HFF-Myc (cell line): Measurements from ENCODE around the gene ANKS1B.

Experiments
- DNase-seq: peaks from one replicate; pipeline ENCODE4 v3.0.0-alpha.2; 2011; ENCODE audit warnings: low read depth; ENCODE audit errors: extremely low read depth
- H3K4me3 ChIP-seq: replicated peaks from 2 replicates; pipeline ENCODE4 v1.5.1; 2011; ENCODE audit warnings: low read depth, mild to moderate bottlenecking, control low read depth, low read length
- TF ChIP-seq, protein P1 (sequence below): IDR thresholded peaks from 2 replicates; pipeline ENCODE4 v1.5.1; 2012; ENCODE audit warnings: mild to moderate bottlenecking, low read depth, low read length, control low read depth; ENCODE audit errors: missing control alignments

The ANKS1B gene

DNA sequence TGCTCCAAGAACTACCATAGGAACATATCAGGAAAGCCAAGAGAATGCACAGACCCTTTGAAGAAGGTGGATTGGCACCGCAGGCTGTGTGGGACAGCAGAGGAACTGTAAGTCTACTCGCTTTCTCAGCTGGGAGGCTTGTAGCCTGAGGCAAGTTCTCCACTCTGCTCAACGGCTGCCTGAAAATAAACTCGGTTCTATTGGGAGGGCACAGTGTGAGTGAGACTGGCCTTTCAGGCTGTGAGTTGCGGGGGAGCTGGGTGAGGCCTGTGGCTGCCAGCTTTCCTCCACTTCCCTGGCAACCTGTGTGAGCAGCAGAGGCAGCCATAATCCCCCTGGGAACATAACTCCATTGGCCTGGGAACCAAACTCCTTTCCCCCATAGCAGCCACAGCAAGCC, 132.1 kb downstream of the ANKS1B start:
- TF ChIP-seq, protein P1, sequence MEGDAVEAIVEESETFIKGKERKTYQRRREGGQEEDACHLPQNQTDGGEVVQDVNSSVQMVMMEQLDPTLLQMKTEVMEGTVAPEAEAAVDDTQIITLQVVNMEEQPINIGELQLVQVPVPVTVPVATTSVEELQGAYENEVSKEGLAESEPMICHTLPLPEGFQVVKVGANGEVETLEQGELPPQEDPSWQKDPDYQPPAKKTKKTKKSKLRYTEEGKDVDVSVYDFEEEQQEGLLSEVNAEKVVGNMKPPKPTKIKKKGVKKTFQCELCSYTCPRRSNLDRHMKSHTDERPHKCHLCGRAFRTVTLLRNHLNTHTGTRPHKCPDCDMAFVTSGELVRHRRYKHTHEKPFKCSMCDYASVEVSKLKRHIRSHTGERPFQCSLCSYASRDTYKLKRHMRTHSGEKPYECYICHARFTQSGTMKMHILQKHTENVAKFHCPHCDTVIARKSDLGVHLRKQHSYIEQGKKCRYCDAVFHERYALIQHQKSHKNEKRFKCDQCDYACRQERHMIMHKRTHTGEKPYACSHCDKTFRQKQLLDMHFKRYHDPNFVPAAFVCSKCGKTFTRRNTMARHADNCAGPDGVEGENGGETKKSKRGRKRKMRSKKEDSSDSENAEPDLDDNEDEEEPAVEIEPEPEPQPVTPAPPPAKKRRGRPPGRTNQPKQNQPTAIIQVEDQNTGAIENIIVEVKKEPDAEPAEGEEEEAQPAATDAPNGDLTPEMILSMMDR, result no peak
- H3K4me3 ChIP-seq, result no peak overlapping the region
- no peak for DNase-seq

- TF ChIP-seq, protein P1, result no peak
- no peak for DNase-seq
- no peak overlapping the region for H3K4me3 ChIP-seq
These were observed 136.8 kb downstream of the ANKS1B start for GRCh38 chr12:99847936-99848335.

DNA sequence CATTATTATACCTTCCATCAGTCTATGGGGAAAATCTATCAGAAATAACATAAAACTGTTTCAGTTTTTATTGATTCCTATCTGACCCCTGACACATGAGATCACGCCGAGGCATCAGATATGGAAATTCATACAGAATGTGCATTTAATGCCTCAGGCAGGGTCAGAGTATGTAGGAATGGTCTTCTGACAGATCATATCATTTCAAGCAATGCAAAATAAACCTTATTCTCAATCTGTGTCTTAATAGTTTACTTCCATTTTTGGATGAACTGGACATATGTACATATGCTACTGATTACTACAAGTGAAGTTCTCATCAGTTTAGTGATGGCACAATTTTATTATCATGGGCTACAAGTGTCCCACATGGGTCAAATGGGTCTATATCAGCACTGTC, 150.0 kb downstream of the ANKS1B start:
- TF ChIP-seq, protein P1, result no peak
- no peak for DNase-seq
- H3K4me3 ChIP-seq, result no peak overlapping the region

DNA sequence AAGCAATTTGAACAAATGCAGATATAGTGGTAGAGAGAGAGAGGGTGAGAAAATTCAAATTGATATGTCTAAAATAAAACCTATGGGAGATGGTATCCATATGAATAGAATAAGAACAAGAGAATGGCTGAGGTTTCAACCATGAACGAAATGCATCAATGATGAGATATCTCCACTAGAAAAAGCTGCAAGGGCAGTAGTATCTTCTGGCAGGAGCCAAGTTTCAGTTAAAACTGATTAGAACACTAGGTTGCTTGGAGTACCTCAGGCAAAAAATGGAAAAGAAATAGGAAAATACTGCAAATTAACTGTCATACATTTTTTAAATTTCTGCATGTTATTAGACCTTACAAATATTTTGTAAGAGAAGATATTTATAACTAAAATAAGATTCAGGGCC, 151.3 kb downstream of the ANKS1B start:
- no peak for DNase-seq
- TF ChIP-seq, protein P1, result no peak

GRCh38 chr12:99824900-99825542, 159.7 kb downstream of the ANKS1B start:
- TF ChIP-seq, protein P1, result no peak
- H3K4me3 ChIP-seq, result no peak overlapping the region
- DNase-seq, result no peak

More for the DNA sequence above, 151.3 kb downstream of the ANKS1B start:
- no peak overlapping the region for H3K4me3 ChIP-seq

DNA sequence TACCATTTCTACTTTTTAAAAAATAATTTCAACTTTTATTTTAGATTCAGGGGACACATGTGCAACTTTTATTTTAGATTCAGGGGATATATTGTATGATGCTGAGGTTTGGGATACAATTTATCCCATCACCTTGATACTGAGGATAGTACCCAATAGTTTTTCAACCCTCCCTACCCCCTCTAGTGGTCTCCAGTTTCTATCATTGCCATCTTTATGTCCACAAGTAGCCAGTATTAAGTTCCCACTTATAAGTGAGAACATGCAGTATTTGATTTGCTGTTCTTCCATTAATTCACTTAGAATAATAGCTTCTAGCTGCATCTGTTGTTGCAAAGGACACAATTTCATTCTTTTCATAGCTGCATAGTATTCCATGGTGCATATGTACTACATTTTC, 162.5 kb downstream of the ANKS1B start:
- TF ChIP-seq, protein P1, result no peak
- DNase-seq, result no peak
- H3K4me3 ChIP-seq, result no peak overlapping the region
